ENCODE data around the gene DRC7. TPM values are rescaled to one million over a fixed set of nuclear protein-coding genes. Genes with fewer than 3 reads are reported as not detected.

Gene DRC7
- total RNA-seq, 8 experiments from 2014 or later: 0.49 to 7.4 (median 0.63) TPM; not detected in 1

GRCh38 chr16:57764006-57764340 is 69.4 kb downstream of the DRC7 start:
- whole genome bisulfite sequencing, 10 experiments: 67% methylated on average over 3 of the region's 9 CpGs; no CpG with 5 or more reads in 9 of the 10 experiments
- in situ Hi-C loops (cut with MboI; ENCODE audit: low pct_unique_long_range_greater_than_20kb in 2 of 9, low sequenced_read_pairs in 9 of 9, unreplicated experiment in 9 of 9): loop anchor here in 2 of 9 experiments (25.0 kb wide), 2 partner anchors 223 to 248 kb away; partner anchors contain the start of genes USB1 (in 1 of the 2) and ZNF319 (in 1 of the 2)
- Histone ChIP-seq H3K4me1 (replicated peaks in 1 of 2) (peaks cover 8 to 11% of the 10 kb centered on the region in 2 donors), H3K4me3 (no peak overlapping the region), H3K27ac (peak overlapping the region in 1 of 2 donors; percentile 44)
- no peak for ATAC-seq (replicated peaks in 6 of 8)

- Histone ChIP-seq H3K4me3 (no peak overlapping the region), H3K27ac (peak overlapping the region in 1 of 2 donors; percentile 69), H3K4me1 (replicated peaks in 1 of 2) (peaks cover 8 to 11% of the 10 kb centered on the region in 2 donors)
- in situ Hi-C loops (cut with MboI; ENCODE audit: low pct_unique_long_range_greater_than_20kb in 2 of 9, low sequenced_read_pairs in 9 of 9, unreplicated experiment in 9 of 9): loop anchor here in 2 of 9 experiments (25.0 kb wide), 2 partner anchors 223 to 248 kb away; partner anchors contain the start of genes USB1 (in 1 of the 2) and ZNF319 (in 1 of the 2)
- ATAC-seq (replicated peaks in 6 of 8): peak; percentile 83 to 92 (median 88)
- WGBS, 10 experiments: 20 to 57% methylated on average over 1 to 2 of the region's 6 CpGs; no CpG with 5 or more reads in 8 of the 10 experiments
Observed at GRCh38 chr16:57764341-57765159, 69.9 kb downstream of the DRC7 start.

GRCh38 chr16:57765160-57765728 is 70.6 kb downstream of the DRC7 start:
- peak overlapping the region in 1 of 2 donors; percentile 55 for H3K27ac ChIP-seq
- ATAC-seq (replicated peaks in 6 of 8): no peak
- H3K4me3 ChIP-seq: no peak overlapping the region
- WGBS, 10 experiments: 20 to 100% (median 91%) methylated on average over 2 to 4 of the region's 17 CpGs; no CpG with 5 or more reads in 6 of the 10 experiments
- in situ Hi-C loops (cut with MboI; ENCODE audit: low pct_unique_long_range_greater_than_20kb in 2 of 9, low sequenced_read_pairs in 9 of 9, unreplicated experiment in 9 of 9): loop anchor here in 2 of 9 experiments (25.0 kb wide), 2 partner anchors 222 to 247 kb away; partner anchors contain the start of genes USB1 (in 1 of the 2) and ZNF319 (in 1 of the 2)
- H3K4me1 ChIP-seq (replicated peaks in 1 of 2): peaks cover 8 to 11% of the 10 kb centered on the region in 2 donors

GRCh38 chr16:57766714-57767348 is 72.2 kb downstream of the DRC7 start:
- in situ Hi-C loops (cut with MboI; ENCODE audit: low pct_unique_long_range_greater_than_20kb in 2 of 9, low sequenced_read_pairs in 9 of 9, unreplicated experiment in 9 of 9): loop anchor here in 2 of 9 experiments (25.0 kb wide), 2 partner anchors 220 to 245 kb away; partner anchors contain the start of genes USB1 (in 1 of the 2) and ZNF319 (in 1 of the 2)
- Histone ChIP-seq H3K27ac (no peak overlapping the region), H3K4me3 (no peak overlapping the region), H3K4me1 (replicated peaks in 1 of 2) (peaks cover 8 to 11% of the 10 kb centered on the region in 2 donors)
- no peak for ATAC-seq (replicated peaks in 6 of 8)
- 88 to 100% (median 90%) methylated on average over 1 to 6 of the region's 15 CpGs; no CpG with 5 or more reads in 7 of the 10 experiments for WGBS, 10 experiments

- WGBS, 10 experiments: 80 to 100% (median 91%) methylated on average over 2 of the region's 22 CpGs; no CpG with 5 or more reads in 6 of the 10 experiments
- ATAC-seq (replicated peaks in 6 of 8): no peak
- in situ Hi-C loops (cut with MboI; ENCODE audit: low pct_unique_long_range_greater_than_20kb in 2 of 9, low sequenced_read_pairs in 9 of 9, unreplicated experiment in 9 of 9): loop anchor here in 2 of 9 experiments (25.0 kb wide), 2 partner anchors 218 to 243 kb away; partner anchors contain the start of genes USB1 (in 1 of the 2) and ZNF319 (in 1 of the 2)
- H3K4me1 ChIP-seq (replicated peaks in 1 of 2): peaks cover 0 to 5% of the 10 kb centered on the region in 2 donors
- H3K4me3 ChIP-seq: no peak overlapping the region
- H3K27ac ChIP-seq: no peak overlapping the region
Observed at GRCh38 chr16:57769541-57770145, 75.0 kb downstream of the DRC7 start.

DNA sequence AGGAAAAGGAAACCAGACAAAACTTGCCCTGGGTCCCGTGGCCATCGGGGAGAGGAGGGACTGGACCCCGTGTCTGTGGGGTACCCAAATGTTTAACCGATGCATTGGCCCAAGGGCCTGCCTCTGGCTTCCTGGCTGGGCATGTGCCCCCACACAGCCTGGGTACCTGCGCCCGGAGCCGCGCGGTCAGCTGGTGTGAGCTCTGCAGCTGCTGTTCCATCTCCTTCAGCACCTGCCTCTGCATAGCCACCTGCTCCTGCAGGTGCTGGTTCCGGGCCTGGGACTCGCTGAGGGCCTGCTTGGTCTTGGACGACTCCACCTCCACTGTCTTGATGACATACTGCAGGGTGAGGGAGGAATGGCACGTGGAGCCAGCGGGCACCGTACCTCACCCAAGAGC is 75.8 kb downstream of the DRC7 start:
- in situ Hi-C loops (cut with MboI; ENCODE audit: low pct_unique_long_range_greater_than_20kb in 2 of 9, low sequenced_read_pairs in 9 of 9, unreplicated experiment in 9 of 9): loop anchor here in 2 of 9 experiments (25.0 kb wide), 2 partner anchors 217 to 242 kb away; partner anchors contain the start of genes USB1 (in 1 of the 2) and ZNF319 (in 1 of the 2)
- Histone ChIP-seq H3K4me3 (no peak overlapping the region), H3K27ac (no peak overlapping the region), H3K4me1 (replicated peaks in 1 of 2) (peaks cover 0 to under 1% of the 10 kb centered on the region in 2 donors)
- no peak for ATAC-seq (replicated peaks in 6 of 8)
- WGBS, 10 experiments: 83 to 100% (median 92%) methylated on average over 1 to 8 of the region's 15 CpGs; no CpG with 5 or more reads in 4 of the 10 experiments

- Histone ChIP-seq H3K27ac (no peak overlapping the region), H3K4me3 (no peak overlapping the region), H3K4me1 (replicated peaks in 1 of 2) (peaks cover 0 to 6% of the 10 kb centered on the region in 2 donors)
- in situ Hi-C loops (cut with MboI; ENCODE audit: low pct_unique_long_range_greater_than_20kb in 2 of 9, low sequenced_read_pairs in 9 of 9, unreplicated experiment in 9 of 9): loop anchor here in 2 of 9 experiments (25.0 kb wide), 2 partner anchors 216 to 241 kb away; partner anchors contain the start of genes USB1 (in 1 of the 2) and ZNF319 (in 1 of the 2)
- ATAC-seq (replicated peaks in 6 of 8): no peak
- 84 to 98% (median 91%) methylated on average over 5 to 9 of the region's 26 CpGs; no CpG with 5 or more reads in 6 of the 10 experiments for WGBS, 10 experiments
Observed at GRCh38 chr16:57771141-57771785, 76.7 kb downstream of the DRC7 start.

DNA sequence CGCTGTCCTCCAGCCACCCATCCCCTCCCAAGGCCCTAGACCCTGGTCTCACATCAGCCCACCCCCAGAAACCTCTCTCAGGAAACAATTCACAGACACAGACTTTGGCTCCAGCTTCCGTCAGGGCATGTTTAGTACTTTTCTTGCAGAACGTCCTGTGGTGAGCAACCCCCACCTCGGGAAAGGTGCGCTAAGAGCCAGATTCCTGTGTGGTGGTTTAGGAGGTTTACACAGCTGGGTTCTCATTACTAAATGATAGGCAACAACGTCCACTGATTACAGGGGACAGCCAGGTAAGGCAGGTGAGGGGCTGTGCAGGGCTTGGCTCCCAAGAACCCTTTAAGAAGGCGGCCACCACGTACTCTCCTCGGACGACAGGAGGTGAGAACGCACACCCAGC is 78.4 kb downstream of the DRC7 start:
- no peak for ATAC-seq (replicated peaks in 6 of 8)
- peaks cover 0 to 8% of the 10 kb centered on the region in 2 donors for H3K4me1 ChIP-seq (replicated peaks in 1 of 2)
- 17 to 100% methylated on average over 1 of the region's 11 CpGs; no CpG with 5 or more reads in 8 of the 10 experiments for WGBS, 10 experiments
- in situ Hi-C loops (cut with MboI; ENCODE audit: low pct_unique_long_range_greater_than_20kb in 2 of 9, low sequenced_read_pairs in 9 of 9, unreplicated experiment in 9 of 9): loop anchor here in 2 of 9 experiments (25.0 kb wide), 2 partner anchors 214 to 239 kb away; partner anchors contain the start of genes USB1 (in 1 of the 2) and ZNF319 (in 1 of the 2)
- H3K27ac ChIP-seq: no peak overlapping the region
- H3K4me3 ChIP-seq: no peak overlapping the region

- H3K4me1 ChIP-seq (replicated peaks in 1 of 2): peaks cover 0 to 8% of the 10 kb centered on the region in 2 donors
- no peak overlapping the region for H3K4me3 ChIP-seq
- ATAC-seq (replicated peaks in 6 of 8): peak in 2 of 8 experiments; percentile 15 to 34
- WGBS, 10 experiments: 57 to 100% (median 80%) methylated on average over 1 to 7 of the region's 11 CpGs; no CpG with 5 or more reads in 1 of the 10 experiments
- in situ Hi-C loops (cut with MboI; ENCODE audit: low pct_unique_long_range_greater_than_20kb in 2 of 9, low sequenced_read_pairs in 9 of 9, unreplicated experiment in 9 of 9): loop anchor here in 2 of 9 experiments (25.0 kb wide), 2 partner anchors 214 to 239 kb away; partner anchors contain the start of genes USB1 (in 1 of the 2) and ZNF319 (in 1 of the 2)
- H3K27ac ChIP-seq: no peak overlapping the region
Observed at GRCh38 chr16:57773655-57774295, 79.2 kb downstream of the DRC7 start.

DNA sequence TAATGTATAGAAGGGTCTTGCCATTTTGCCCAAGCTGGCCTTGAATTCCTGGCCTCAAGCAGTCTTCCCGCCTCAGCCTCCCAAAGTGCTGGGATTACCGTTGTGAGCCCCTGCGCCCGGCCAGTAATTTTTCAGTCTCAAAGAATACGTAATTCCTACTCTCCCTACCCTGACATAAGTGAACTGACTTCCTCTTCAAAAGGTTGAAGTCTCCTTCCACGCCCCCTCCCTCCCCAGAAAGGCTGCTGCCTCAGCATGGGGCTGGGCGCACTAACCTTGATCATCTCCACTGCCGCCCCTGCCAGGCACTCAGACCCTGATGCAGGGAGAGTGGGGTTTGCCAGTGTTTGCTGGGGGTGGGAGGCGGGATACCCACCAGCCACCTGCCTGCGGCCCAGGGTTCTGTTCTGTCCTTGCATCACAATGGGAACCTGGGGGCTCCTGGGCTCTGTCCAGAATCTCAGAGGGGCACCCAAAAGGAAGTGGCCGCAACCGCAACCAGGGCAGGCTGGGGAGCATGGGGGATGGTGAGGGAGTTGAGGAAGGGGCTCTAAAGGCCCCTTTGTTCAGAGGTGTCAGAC is 80.2 kb downstream of the DRC7 start:
- WGBS, 10 experiments: 60 to 100% (median 83%) methylated on average over 3 to 5 of the region's 12 CpGs; no CpG with 5 or more reads in 5 of the 10 experiments
- Histone ChIP-seq H3K27ac (no peak overlapping the region), H3K4me3 (no peak overlapping the region), H3K4me1 (replicated peaks in 1 of 2) (peaks cover 0 to 8% of the 10 kb centered on the region in 2 donors)
- in situ Hi-C loops (cut with MboI; ENCODE audit: low pct_unique_long_range_greater_than_20kb in 2 of 9, low sequenced_read_pairs in 9 of 9, unreplicated experiment in 9 of 9): loop anchor here in 5 of 9 experiments (25.0 kb wide), 2 partner anchors 213 to 238 kb away; partner anchors contain the start of genes USB1 (in 2 of the 5) and ZNF319 (in 2 of the 5)
- no peak for ATAC-seq (replicated peaks in 6 of 8)

Data from motor neuron (in vitro differentiated cells).